ENCODE results near the gene LAMA4.
A peak's percentile ranks its signal among the peaks of the same experiment; 100 is the strongest.
"Not testable (repeated sequence)": the region's sequence is repeated elsewhere in the genome, so short reads cannot be mapped to it uniquely, and the experiment has no call there.

LAMA4 gene

GRCh38 chr6:112116221-112116620, 138.1 kb downstream of the LAMA4 start:
- Histone ChIP-seq H3K36me3 (ENCODE audit: insufficient read depth, low read length) (peaks cover 2% of the 10 kb centered on the region), H3K4me1 (ENCODE audit: insufficient read depth, low read length) (no peaks in the 10 kb centered on the region), H3K4me3 (ENCODE audit: low read length) (no peak overlapping the region), H2AFZ (ENCODE audit: low read depth, low read length) (no peak overlapping the region), H3K27me3 (ENCODE audit: insufficient read depth, low read length) (no peaks in the 10 kb centered on the region), H3K9me3 (ENCODE audit: low read length) (no peaks in the 10 kb centered on the region)

- H3K9me3 ChIP-seq (ENCODE audit: low read length): no peaks in the 10 kb centered on the region
- H3K4me1 ChIP-seq (ENCODE audit: insufficient read depth, low read length): peaks cover under 1% of the 10 kb centered on the region
- H2AFZ ChIP-seq (ENCODE audit: low read depth, low read length): no peak overlapping the region
- H3K36me3 ChIP-seq (ENCODE audit: insufficient read depth, low read length): peaks cover 2% of the 10 kb centered on the region
- no peaks in the 10 kb centered on the region for H3K27me3 ChIP-seq (ENCODE audit: insufficient read depth, low read length)
- no peak overlapping the region for H3K4me3 ChIP-seq (ENCODE audit: low read length)
These were observed 139.7 kb downstream of the LAMA4 start for GRCh38 chr6:112114577-112115223.

- Histone ChIP-seq H3K4me1 (ENCODE audit: insufficient read depth, low read length) (peaks cover 8% of the 10 kb centered on the region), H2AFZ (ENCODE audit: low read depth, low read length) (no peak overlapping the region), H3K36me3 (ENCODE audit: insufficient read depth, low read length) (peaks cover 2% of the 10 kb centered on the region), H3K4me3 (ENCODE audit: low read length) (no peak overlapping the region), H3K27me3 (ENCODE audit: insufficient read depth, low read length) (no peaks in the 10 kb centered on the region), H3K9me3 (ENCODE audit: low read length) (no peaks in the 10 kb centered on the region)
These were observed 140.4 kb downstream of the LAMA4 start for GRCh38 chr6:112113918-112114317.

- H3K4me3 ChIP-seq (ENCODE audit: low read length): no peak overlapping the region
- H3K4me1 ChIP-seq (ENCODE audit: insufficient read depth, low read length): peaks cover 11% of the 10 kb centered on the region
- no peaks in the 10 kb centered on the region for H3K9me3 ChIP-seq (ENCODE audit: low read length)
- no peak overlapping the region for H2AFZ ChIP-seq (ENCODE audit: low read depth, low read length)
- no peaks in the 10 kb centered on the region for H3K27me3 ChIP-seq (ENCODE audit: insufficient read depth, low read length)
- peaks cover 2% of the 10 kb centered on the region for H3K36me3 ChIP-seq (ENCODE audit: insufficient read depth, low read length)
These were observed 140.9 kb downstream of the LAMA4 start for GRCh38 chr6:112113431-112113830.

- Histone ChIP-seq H2AFZ (ENCODE audit: low read depth, low read length) (peak overlapping the region; percentile 15), H3K36me3 (ENCODE audit: insufficient read depth, low read length) (no peaks in the 10 kb centered on the region), H3K9me3 (ENCODE audit: low read length) (no peaks in the 10 kb centered on the region), H3K4me3 (ENCODE audit: low read length) (no peak overlapping the region), H3K4me1 (ENCODE audit: insufficient read depth, low read length) (peaks cover 11% of the 10 kb centered on the region), H3K27me3 (ENCODE audit: insufficient read depth, low read length) (no peaks in the 10 kb centered on the region)
These were observed 145.1 kb downstream of the LAMA4 start for GRCh38 chr6:112109262-112109661.

- Histone ChIP-seq H2AFZ (ENCODE audit: low read depth, low read length) (no peak overlapping the region), H3K4me3 (ENCODE audit: low read length) (no peak overlapping the region), H3K4me1 (ENCODE audit: insufficient read depth, low read length) (peaks cover 11% of the 10 kb centered on the region), H3K36me3 (ENCODE audit: insufficient read depth, low read length) (peaks cover 12% of the 10 kb centered on the region), H3K9me3 (ENCODE audit: low read length) (no peaks in the 10 kb centered on the region), H3K27me3 (ENCODE audit: insufficient read depth, low read length) (no peaks in the 10 kb centered on the region)
These were observed 147.8 kb downstream of the LAMA4 start for GRCh38 chr6:112106562-112106961.

GRCh38 chr6:112106026-112106425, 148.3 kb downstream of the LAMA4 start:
- not testable (repeated sequence) for H3K27me3 ChIP-seq (ENCODE audit: insufficient read depth, low read length); H2AFZ ChIP-seq (ENCODE audit: low read depth, low read length); H3K9me3 ChIP-seq (ENCODE audit: low read length); H3K4me3 ChIP-seq (ENCODE audit: low read length)
- H3K4me1 ChIP-seq (ENCODE audit: insufficient read depth, low read length): peaks cover 11% of the 10 kb centered on the region
- H3K36me3 ChIP-seq (ENCODE audit: insufficient read depth, low read length): peaks cover 17% of the 10 kb centered on the region

GRCh38 chr6:112100561-112100960, 153.8 kb downstream of the LAMA4 start:
- Histone ChIP-seq H3K36me3 (ENCODE audit: insufficient read depth, low read length) (peaks cover 39% of the 10 kb centered on the region), H3K4me3 (ENCODE audit: low read length) (no peak overlapping the region), H3K27me3 (ENCODE audit: insufficient read depth, low read length) (no peaks in the 10 kb centered on the region), H2AFZ (ENCODE audit: low read depth, low read length) (no peak overlapping the region), H3K9me3 (ENCODE audit: low read length) (no peaks in the 10 kb centered on the region), H3K4me1 (ENCODE audit: insufficient read depth, low read length) (no peaks in the 10 kb centered on the region)

- H3K9me3 ChIP-seq (ENCODE audit: low read length): no peaks in the 10 kb centered on the region
- no peak overlapping the region for H2AFZ ChIP-seq (ENCODE audit: low read depth, low read length)
- H3K4me3 ChIP-seq (ENCODE audit: low read length): no peak overlapping the region
- H3K36me3 ChIP-seq (ENCODE audit: insufficient read depth, low read length): peaks cover 30% of the 10 kb centered on the region
- H3K4me1 ChIP-seq (ENCODE audit: insufficient read depth, low read length): no peaks in the 10 kb centered on the region
- no peaks in the 10 kb centered on the region for H3K27me3 ChIP-seq (ENCODE audit: insufficient read depth, low read length)
These were observed 157.5 kb downstream of the LAMA4 start for GRCh38 chr6:112096901-112097300.

GRCh38 chr6:112087916-112088315, 166.5 kb downstream of the LAMA4 start:
- H3K36me3 ChIP-seq (ENCODE audit: insufficient read depth, low read length): peaks cover 27% of the 10 kb centered on the region
- H2AFZ ChIP-seq (ENCODE audit: low read depth, low read length): peak overlapping the region; percentile 73
- no peaks in the 10 kb centered on the region for H3K27me3 ChIP-seq (ENCODE audit: insufficient read depth, low read length)
- H3K9me3 ChIP-seq (ENCODE audit: low read length): no peaks in the 10 kb centered on the region
- peak overlapping the region; percentile 94 for H3K4me3 ChIP-seq (ENCODE audit: low read length)
- H3K4me1 ChIP-seq (ENCODE audit: insufficient read depth, low read length): peaks cover 16% of the 10 kb centered on the region

GRCh38 chr6:112087136-112087911, 167.0 kb downstream of the LAMA4 start, which contains the start of the genes FAM229B and TUBE1:
TSS of gene FAM229B (plus strand) at chr6:112087591. CDS start at chr6:112099284, 11,693 bp downstream.
TSS of gene TUBE1 (minus strand) at chr6:112087482. CDS start at chr6:112087434, 48 bp downstream.
- Histone ChIP-seq H3K9me3 (ENCODE audit: low read length) (no peaks in the 10 kb centered on the region), H2AFZ (ENCODE audit: low read depth, low read length) (peak within 1 kb of the TSS; percentile 73), H3K4me1 (ENCODE audit: insufficient read depth, low read length) (peaks cover 16% of the 10 kb centered on the region), H3K27me3 (ENCODE audit: insufficient read depth, low read length) (no peaks in the 10 kb centered on the region), H3K36me3 (ENCODE audit: insufficient read depth, low read length) (peaks cover 29% of the 10 kb centered on the region), H3K4me3 (ENCODE audit: low read length) (peak within 1 kb of the TSS; percentile 94)

- H3K27me3 ChIP-seq (ENCODE audit: insufficient read depth, low read length): no peaks in the 10 kb centered on the region
- peak overlapping the region; percentile 73 for H2AFZ ChIP-seq (ENCODE audit: low read depth, low read length)
- H3K4me1 ChIP-seq (ENCODE audit: insufficient read depth, low read length): peaks cover 16% of the 10 kb centered on the region
- peaks cover 29% of the 10 kb centered on the region for H3K36me3 ChIP-seq (ENCODE audit: insufficient read depth, low read length)
- H3K4me3 ChIP-seq (ENCODE audit: low read length): peak overlapping the region; percentile 94
- H3K9me3 ChIP-seq (ENCODE audit: low read length): no peaks in the 10 kb centered on the region
These were observed 167.6 kb downstream of the LAMA4 start for GRCh38 chr6:112086744-112087135.

GRCh38 chr6:112085286-112086065, 168.9 kb downstream of the LAMA4 start:
- peaks cover 16% of the 10 kb centered on the region for H3K4me1 ChIP-seq (ENCODE audit: insufficient read depth, low read length)
- H3K27me3 ChIP-seq (ENCODE audit: insufficient read depth, low read length): no peaks in the 10 kb centered on the region
- H2AFZ ChIP-seq (ENCODE audit: low read depth, low read length): no peak overlapping the region
- no peaks in the 10 kb centered on the region for H3K9me3 ChIP-seq (ENCODE audit: low read length)
- H3K36me3 ChIP-seq (ENCODE audit: insufficient read depth, low read length): peaks cover 37% of the 10 kb centered on the region
- peak overlapping the region; percentile 94 for H3K4me3 ChIP-seq (ENCODE audit: low read length)
